Measurements from ENCODE around the gene CELF6. TPM values are rescaled to one million over a fixed set of nuclear protein-coding genes. Genes with fewer than 3 reads are reported as not detected.

The CELF6 gene
- polyA plus RNA-seq, 1 of the 3 experiments (the other 2 are of a cell fraction): 0.20 TPM

DNA sequence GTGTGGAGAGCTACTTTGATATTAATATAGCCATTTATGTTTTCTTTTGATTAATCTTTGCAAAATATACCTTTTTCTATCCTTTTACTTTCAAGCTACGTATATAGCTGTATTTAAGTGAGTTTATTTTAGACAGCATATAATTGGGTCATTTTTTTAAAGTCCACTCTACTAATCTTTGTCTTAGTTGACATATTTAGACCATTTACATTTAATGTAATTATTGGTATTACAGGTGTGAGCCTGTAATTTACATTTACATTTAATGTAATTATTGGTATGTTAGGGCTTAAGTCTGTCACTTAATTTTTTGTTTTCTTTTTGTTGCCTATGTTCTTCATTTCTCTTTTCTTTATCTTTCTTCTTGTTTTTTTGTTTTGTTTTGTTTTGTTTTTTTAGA is 3.8 kb upstream of the CELF6 start:
- no peak overlapping the region for H2AFZ ChIP-seq (ENCODE audit: low read depth)
- peaks cover 15% of the 10 kb centered on the region for H3F3A ChIP-seq (replicated peaks; ENCODE audit: insufficient read depth)
- TF ChIP-seq RAD21 (IDR thresholded peaks at IDR 0.05; ENCODE audit: low read length) (no peak), RXRA (IDR thresholded peaks at IDR 0.05; ENCODE audit: borderline replicate concordance, low read depth) (no peak), SIN3A (IDR thresholded peaks at IDR 0.05; ENCODE audit: borderline replicate concordance, low read depth, low read length) (no peak), TAF1 (IDR thresholded peaks at IDR 0.05; ENCODE audit: borderline replicate concordance, low read depth, low read length) (no peak)
- ChIA-PET POLR2A (no interaction called here), CTCF (no interaction called here)
- no peaks in the 10 kb centered on the region for H3K9me2 ChIP-seq
- DNase-seq: no peak
- H4K20me1 ChIP-seq (ENCODE audit: insufficient read depth): no peaks in the 10 kb centered on the region
- no peak overlapping the region for H3K27ac ChIP-seq (ENCODE audit: low read depth in 2 of 2, low read length in 1 of 2)
- H3K4me3 ChIP-seq (ENCODE audit: low read depth in 2 of 2, low read length in 1 of 2): no peak overlapping the region
- H3K9ac ChIP-seq: no peak overlapping the region
- WGBS (ENCODE audit: low lambda C conversion rate): 78% methylated on average over 1 of the region's 1 CpG
- H3K79me2 ChIP-seq (ENCODE audit: insufficient read depth): no peaks in the 10 kb centered on the region
- H3K4me2 ChIP-seq: no peak overlapping the region
- no peaks in the 10 kb centered on the region for H3K27me3 ChIP-seq (ENCODE audit: insufficient read depth)
- peaks cover 0 to 5% of the 10 kb centered on the region in 2 experiments for H3K36me3 ChIP-seq (replicated peaks in 1 of 2; ENCODE audit: control insufficient read depth in 1 of 2, insufficient read depth in 2 of 2, low read length in 1 of 2)
- H3K4me1 ChIP-seq (ENCODE audit: control insufficient read depth in 1 of 2, insufficient read depth in 2 of 2, low read depth in 1 of 2, low read length in 1 of 2): peaks cover 2 to 14% of the 10 kb centered on the region in 2 experiments; a peak in 1 of 4 replicates
- H3K9me3 ChIP-seq: peaks cover 8% of the 10 kb centered on the region; the same call in 1 of the 2 replicates

DNA sequence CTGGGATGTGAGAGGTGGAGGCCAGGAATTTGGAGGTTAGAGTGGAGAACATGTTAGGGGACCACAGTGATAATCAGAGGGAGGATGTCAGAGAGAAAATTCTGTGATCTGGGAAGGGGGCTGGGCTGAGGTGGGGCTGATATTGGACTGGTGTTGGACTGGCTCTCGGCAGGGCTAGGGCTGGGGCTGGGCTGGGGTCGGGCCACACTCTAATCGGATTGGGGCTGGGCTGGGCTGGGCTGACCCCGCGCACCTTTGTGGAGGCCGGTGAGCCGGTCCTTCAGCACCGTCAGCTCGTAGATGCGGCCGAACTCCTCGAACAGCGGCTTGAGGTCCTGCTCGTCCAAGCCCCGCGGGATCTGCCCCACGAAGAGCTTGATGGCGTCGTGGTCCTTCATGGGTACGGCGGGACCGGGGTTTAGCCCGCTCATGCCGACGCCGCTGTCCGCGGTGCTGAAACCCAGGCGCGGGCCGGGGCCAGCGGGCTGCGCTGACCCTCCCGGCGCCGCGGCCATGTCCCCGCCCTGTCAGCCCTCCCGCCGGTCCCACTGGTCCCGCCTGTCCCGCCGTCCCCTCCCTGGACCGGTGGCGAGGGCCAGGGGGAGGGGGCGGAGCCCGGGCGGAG is 485 bp downstream of the CELF6 start:
- peaks cover 8% of the 10 kb centered on the region; the same call in 1 of the 2 replicates for H3K9me3 ChIP-seq
- H3K4me2 ChIP-seq: peak overlapping the region; percentile 74; the same call in 1 of the 2 replicates
- H3K79me2 ChIP-seq (ENCODE audit: insufficient read depth): no peaks in the 10 kb centered on the region
- CTCF ChIA-PET: interaction anchor here (1.3 kb wide), 1 partner anchor 33 kb away, joined by 3 read pairs; no protein-coding TSS in a partner anchor
- H3K36me3 ChIP-seq (replicated peaks in 1 of 2; ENCODE audit: control insufficient read depth in 1 of 2, insufficient read depth in 2 of 2, low read length in 1 of 2): peaks cover 0 to 5% of the 10 kb centered on the region in 2 experiments
- no peak overlapping the region for H2AFZ ChIP-seq (ENCODE audit: low read depth)
- no peaks in the 10 kb centered on the region for H4K20me1 ChIP-seq (ENCODE audit: insufficient read depth)
- H3K4me1 ChIP-seq (ENCODE audit: control insufficient read depth in 1 of 2, insufficient read depth in 2 of 2, low read depth in 1 of 2, low read length in 1 of 2): peaks cover 2 to 24% of the 10 kb centered on the region in 2 experiments; a peak in 1 of 4 replicates
- H3K9ac ChIP-seq: no peak overlapping the region
- TF ChIP-seq TCF12 (IDR thresholded peaks at IDR 0.05) (no peak), TEAD4 (IDR thresholded peaks at IDR 0.05; ENCODE audit: borderline replicate concordance, insufficient read depth) (no peak), SIN3A (IDR thresholded peaks at IDR 0.05; ENCODE audit: borderline replicate concordance, low read depth, low read length) (peak; percentile 82; the same call in 1 of the 2 replicates), RAD21 (IDR thresholded peaks at IDR 0.05; ENCODE audit: low read length) (no peak), YY1 (IDR thresholded peaks at IDR 0.05; ENCODE audit: low read depth) (no peak), FOSL2 (IDR thresholded peaks at IDR 0.05; ENCODE audit: borderline replicate concordance, low read depth) (no peak)
- TF ChIP-seq, protein P1, sequence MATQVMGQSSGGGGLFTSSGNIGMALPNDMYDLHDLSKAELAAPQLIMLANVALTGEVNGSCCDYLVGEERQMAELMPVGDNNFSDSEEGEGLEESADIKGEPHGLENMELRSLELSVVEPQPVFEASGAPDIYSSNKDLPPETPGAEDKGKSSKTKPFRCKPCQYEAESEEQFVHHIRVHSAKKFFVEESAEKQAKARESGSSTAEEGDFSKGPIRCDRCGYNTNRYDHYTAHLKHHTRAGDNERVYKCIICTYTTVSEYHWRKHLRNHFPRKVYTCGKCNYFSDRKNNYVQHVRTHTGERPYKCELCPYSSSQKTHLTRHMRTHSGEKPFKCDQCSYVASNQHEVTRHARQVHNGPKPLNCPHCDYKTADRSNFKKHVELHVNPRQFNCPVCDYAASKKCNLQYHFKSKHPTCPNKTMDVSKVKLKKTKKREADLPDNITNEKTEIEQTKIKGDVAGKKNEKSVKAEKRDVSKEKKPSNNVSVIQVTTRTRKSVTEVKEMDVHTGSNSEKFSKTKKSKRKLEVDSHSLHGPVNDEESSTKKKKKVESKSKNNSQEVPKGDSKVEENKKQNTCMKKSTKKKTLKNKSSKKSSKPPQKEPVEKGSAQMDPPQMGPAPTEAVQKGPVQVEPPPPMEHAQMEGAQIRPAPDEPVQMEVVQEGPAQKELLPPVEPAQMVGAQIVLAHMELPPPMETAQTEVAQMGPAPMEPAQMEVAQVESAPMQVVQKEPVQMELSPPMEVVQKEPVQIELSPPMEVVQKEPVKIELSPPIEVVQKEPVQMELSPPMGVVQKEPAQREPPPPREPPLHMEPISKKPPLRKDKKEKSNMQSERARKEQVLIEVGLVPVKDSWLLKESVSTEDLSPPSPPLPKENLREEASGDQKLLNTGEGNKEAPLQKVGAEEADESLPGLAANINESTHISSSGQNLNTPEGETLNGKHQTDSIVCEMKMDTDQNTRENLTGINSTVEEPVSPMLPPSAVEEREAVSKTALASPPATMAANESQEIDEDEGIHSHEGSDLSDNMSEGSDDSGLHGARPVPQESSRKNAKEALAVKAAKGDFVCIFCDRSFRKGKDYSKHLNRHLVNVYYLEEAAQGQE (IDR thresholded peaks at IDR 0.05; ENCODE audit: low read depth, low read length): peak; percentile 100
- TF ChIP-seq, protein P2, sequence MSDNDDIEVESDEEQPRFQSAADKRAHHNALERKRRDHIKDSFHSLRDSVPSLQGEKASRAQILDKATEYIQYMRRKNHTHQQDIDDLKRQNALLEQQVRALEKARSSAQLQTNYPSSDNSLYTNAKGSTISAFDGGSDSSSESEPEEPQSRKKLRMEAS (IDR thresholded peaks at IDR 0.05; ENCODE audit: low read depth): peak; percentile 95
- no peak for DNase-seq
- no peaks in the 10 kb centered on the region for H3K9me2 ChIP-seq
- peak overlapping the region in 1 of 2 experiments; percentile 42; a peak in 2 of 4 replicates for H3K4me3 ChIP-seq (ENCODE audit: low read depth in 2 of 2, low read length in 1 of 2)
- 11% methylated on average over 5 of the region's 48 CpGs for WGBS (ENCODE audit: low lambda C conversion rate)
- peaks cover 12% of the 10 kb centered on the region for H3F3A ChIP-seq (replicated peaks; ENCODE audit: insufficient read depth)
- peaks cover 4% of the 10 kb centered on the region; the same call in 1 of the 2 replicates for H3K27me3 ChIP-seq (ENCODE audit: insufficient read depth)
- POLR2A ChIA-PET: interaction anchor here (0.6 to 1.3 kb wide), 3 partner anchors 18 to 56 kb away, joined by 3 to 6 read pairs (median 4); partner anchors contain the start of gene HEXA
- H3K27ac ChIP-seq (ENCODE audit: low read depth in 2 of 2, low read length in 1 of 2): no peak overlapping the region
